ENCODE measurements around the gene ADSS1. TPM values are rescaled to one million over a fixed set of nuclear protein-coding genes. Genes with fewer than 3 reads are reported as not detected.

The ADSS1 gene
- total RNA-seq, 1 donor from 2014 or later, result 89.8 TPM

DNA sequence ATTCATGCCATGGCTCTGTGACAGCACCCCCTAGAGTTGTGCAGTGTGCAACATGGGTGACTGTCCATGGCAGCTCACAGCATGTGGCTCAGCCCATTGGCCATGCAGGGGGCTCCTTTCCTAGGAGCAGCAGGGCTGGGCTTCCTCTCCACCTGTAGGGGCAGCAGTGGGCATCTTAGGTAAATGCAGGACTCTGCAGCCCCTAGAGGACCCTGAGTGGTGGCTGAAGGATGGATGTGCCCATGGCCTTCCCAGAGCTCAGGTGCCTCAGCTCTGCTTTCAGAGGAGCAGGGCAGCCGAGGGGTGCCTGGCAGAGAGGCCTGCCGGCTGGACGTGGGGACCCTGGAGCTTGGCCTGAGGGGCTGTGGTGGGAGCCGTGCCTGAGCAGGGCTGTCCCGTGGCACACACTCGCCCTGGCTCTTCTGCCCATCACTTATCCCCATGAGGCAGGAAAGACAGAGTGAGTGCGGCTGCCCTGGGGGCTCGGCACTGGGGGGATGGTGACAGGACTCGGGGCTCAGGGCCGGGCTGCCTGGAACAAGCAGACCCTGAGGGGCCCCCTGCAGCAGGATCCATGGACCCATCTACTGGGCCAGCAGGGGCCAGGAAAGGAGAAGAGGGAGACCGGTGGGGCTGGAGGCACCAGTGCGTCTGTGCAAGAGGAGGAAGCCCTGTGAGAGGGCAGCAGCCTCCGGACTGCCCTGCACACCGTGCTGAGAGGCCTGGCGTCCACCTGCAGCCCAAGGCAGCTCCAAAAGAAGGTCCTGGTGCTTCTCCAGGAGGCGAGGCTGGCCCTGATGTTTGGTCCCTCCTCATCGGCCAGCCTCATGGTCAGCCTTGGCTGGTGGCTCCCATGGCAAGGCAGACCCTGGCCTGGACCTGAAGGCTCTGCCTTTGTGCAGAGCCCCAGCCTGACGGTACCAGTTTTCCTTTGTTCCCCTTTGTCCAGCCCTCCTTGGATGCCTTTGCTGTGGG, 7.6 kb downstream of the ADSS1 start:
- Histone ChIP-seq H3K4me3 (ENCODE audit: low read length in 3 of 3) (peak overlapping the region in 2 of 3 donors; percentile 34 to 49), H3K27ac (ENCODE audit: low read depth, low read length) (peak overlapping the region; percentile 96), H3K4me1 (ENCODE audit: control insufficient read depth in 3 of 3, insufficient read depth in 3 of 3, low read length in 3 of 3) (peaks cover 91 to 97% (median 95%) of the 10 kb centered on the region in 3 donors)

DNA sequence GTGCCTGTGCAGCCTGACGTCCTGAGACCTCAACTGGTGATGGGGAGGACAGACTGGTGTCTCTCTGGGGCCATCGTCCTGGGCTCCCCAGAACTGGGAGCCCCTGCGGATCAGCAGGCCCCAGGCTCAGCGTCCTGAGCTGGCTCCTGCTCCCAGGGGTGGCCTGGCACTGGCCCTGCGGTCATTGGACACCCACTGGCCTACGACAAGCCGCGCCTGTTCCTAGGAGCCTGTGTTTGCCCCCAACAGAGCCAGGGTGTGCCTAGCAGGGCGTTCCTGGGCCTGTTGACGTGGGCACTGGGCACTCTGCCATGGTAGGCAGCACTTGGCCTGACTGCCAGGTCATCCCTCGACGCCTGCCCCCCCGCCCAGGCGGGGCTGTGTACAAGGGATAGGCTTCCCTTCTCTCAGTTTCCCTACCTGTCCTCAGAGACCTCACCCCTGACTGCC, 8.4 kb downstream of the ADSS1 start:
- Histone ChIP-seq H3K9me3 (ENCODE audit: control insufficient read depth in 3 of 3, low read length in 3 of 3) (no peaks in the 10 kb centered on the region), H3K4me3 (ENCODE audit: low read length in 3 of 3) (peak overlapping the region in 1 of 3 donors; percentile 8), H3K4me1 (ENCODE audit: control insufficient read depth in 3 of 3, insufficient read depth in 3 of 3, low read length in 3 of 3) (peaks cover 91 to 97% (median 95%) of the 10 kb centered on the region in 3 donors), H3K27ac (ENCODE audit: low read depth, low read length) (peak overlapping the region; percentile 96), H3K36me3 (ENCODE audit: control insufficient read depth in 3 of 3, insufficient read depth in 3 of 3, low read length in 3 of 3) (peaks cover 0 to 13% (median 1%) of the 10 kb centered on the region in 3 donors), H3K27me3 (ENCODE audit: control insufficient read depth in 3 of 3, insufficient read depth in 3 of 3, low read length in 3 of 3) (no peaks in the 10 kb centered on the region), H3K9ac (ENCODE audit: low read depth in 1 of 3, low read length in 3 of 3) (peak overlapping the region; percentile 46 to 95 (median 80))

More for the DNA sequence above, 7.6 kb downstream of the ADSS1 start:
- no peaks in the 10 kb centered on the region for H3K27me3 ChIP-seq (ENCODE audit: control insufficient read depth in 3 of 3, insufficient read depth in 3 of 3, low read length in 3 of 3)
- peak overlapping the region; percentile 46 to 95 (median 80) for H3K9ac ChIP-seq (ENCODE audit: low read depth in 1 of 3, low read length in 3 of 3)
- H3K36me3 ChIP-seq (ENCODE audit: control insufficient read depth in 3 of 3, insufficient read depth in 3 of 3, low read length in 3 of 3), result peaks cover 0 to 9% (median 0%) of the 10 kb centered on the region in 3 donors
- no peaks in the 10 kb centered on the region for H3K9me3 ChIP-seq (ENCODE audit: control insufficient read depth in 3 of 3, low read length in 3 of 3)

GRCh38 chr14:104732931-104733681, 9.1 kb downstream of the ADSS1 start:
- peak overlapping the region; percentile 46 to 95 (median 83) for H3K9ac ChIP-seq (ENCODE audit: low read depth in 1 of 3, low read length in 3 of 3)
- peaks cover 89 to 97% (median 95%) of the 10 kb centered on the region in 3 donors for H3K4me1 ChIP-seq (ENCODE audit: control insufficient read depth in 3 of 3, insufficient read depth in 3 of 3, low read length in 3 of 3)
- peak overlapping the region in 1 of 3 donors; percentile 35 for H3K4me3 ChIP-seq (ENCODE audit: low read length in 3 of 3)
- H3K27me3 ChIP-seq (ENCODE audit: control insufficient read depth in 3 of 3, insufficient read depth in 3 of 3, low read length in 3 of 3), result no peaks in the 10 kb centered on the region
- H3K36me3 ChIP-seq (ENCODE audit: control insufficient read depth in 3 of 3, insufficient read depth in 3 of 3, low read length in 3 of 3), result peaks cover under 1 to 15% (median 8%) of the 10 kb centered on the region in 3 donors
- no peaks in the 10 kb centered on the region for H3K9me3 ChIP-seq (ENCODE audit: control insufficient read depth in 3 of 3, low read length in 3 of 3)
- H3K27ac ChIP-seq (ENCODE audit: low read depth, low read length), result peak overlapping the region; percentile 96

- Histone ChIP-seq H3K27me3 (ENCODE audit: control insufficient read depth in 3 of 3, insufficient read depth in 3 of 3, low read length in 3 of 3) (no peaks in the 10 kb centered on the region), H3K9ac (ENCODE audit: low read depth in 1 of 3, low read length in 3 of 3) (peak overlapping the region; percentile 46 to 95 (median 83)), H3K27ac (ENCODE audit: low read depth, low read length) (peak overlapping the region; percentile 96), H3K4me3 (ENCODE audit: low read length in 3 of 3) (peak overlapping the region in 2 of 3 donors; percentile 6 to 9), H3K9me3 (ENCODE audit: control insufficient read depth in 3 of 3, low read length in 3 of 3) (no peaks in the 10 kb centered on the region), H3K4me1 (ENCODE audit: control insufficient read depth in 3 of 3, insufficient read depth in 3 of 3, low read length in 3 of 3) (peaks cover 79 to 97% (median 86%) of the 10 kb centered on the region in 3 donors), H3K36me3 (ENCODE audit: control insufficient read depth in 3 of 3, insufficient read depth in 3 of 3, low read length in 3 of 3) (peaks cover 10 to 20% (median 19%) of the 10 kb centered on the region in 3 donors)
Observed at GRCh38 chr14:104734051-104734587, 10.1 kb downstream of the ADSS1 start.

GRCh38 chr14:104734601-104734990, 10.6 kb downstream of the ADSS1 start:
- peak overlapping the region; percentile 96 for H3K27ac ChIP-seq (ENCODE audit: low read depth, low read length)
- no peaks in the 10 kb centered on the region for H3K27me3 ChIP-seq (ENCODE audit: control insufficient read depth in 3 of 3, insufficient read depth in 3 of 3, low read length in 3 of 3)
- H3K9ac ChIP-seq (ENCODE audit: low read depth in 1 of 3, low read length in 3 of 3), result peak overlapping the region; percentile 46 to 95 (median 83)
- peaks cover 77 to 94% (median 84%) of the 10 kb centered on the region in 3 donors for H3K4me1 ChIP-seq (ENCODE audit: control insufficient read depth in 3 of 3, insufficient read depth in 3 of 3, low read length in 3 of 3)
- H3K4me3 ChIP-seq (ENCODE audit: low read length in 3 of 3), result peak overlapping the region in 1 of 3 donors; percentile 52
- peaks cover 14 to 25% (median 23%) of the 10 kb centered on the region in 3 donors for H3K36me3 ChIP-seq (ENCODE audit: control insufficient read depth in 3 of 3, insufficient read depth in 3 of 3, low read length in 3 of 3)
- no peaks in the 10 kb centered on the region for H3K9me3 ChIP-seq (ENCODE audit: control insufficient read depth in 3 of 3, low read length in 3 of 3)

DNA sequence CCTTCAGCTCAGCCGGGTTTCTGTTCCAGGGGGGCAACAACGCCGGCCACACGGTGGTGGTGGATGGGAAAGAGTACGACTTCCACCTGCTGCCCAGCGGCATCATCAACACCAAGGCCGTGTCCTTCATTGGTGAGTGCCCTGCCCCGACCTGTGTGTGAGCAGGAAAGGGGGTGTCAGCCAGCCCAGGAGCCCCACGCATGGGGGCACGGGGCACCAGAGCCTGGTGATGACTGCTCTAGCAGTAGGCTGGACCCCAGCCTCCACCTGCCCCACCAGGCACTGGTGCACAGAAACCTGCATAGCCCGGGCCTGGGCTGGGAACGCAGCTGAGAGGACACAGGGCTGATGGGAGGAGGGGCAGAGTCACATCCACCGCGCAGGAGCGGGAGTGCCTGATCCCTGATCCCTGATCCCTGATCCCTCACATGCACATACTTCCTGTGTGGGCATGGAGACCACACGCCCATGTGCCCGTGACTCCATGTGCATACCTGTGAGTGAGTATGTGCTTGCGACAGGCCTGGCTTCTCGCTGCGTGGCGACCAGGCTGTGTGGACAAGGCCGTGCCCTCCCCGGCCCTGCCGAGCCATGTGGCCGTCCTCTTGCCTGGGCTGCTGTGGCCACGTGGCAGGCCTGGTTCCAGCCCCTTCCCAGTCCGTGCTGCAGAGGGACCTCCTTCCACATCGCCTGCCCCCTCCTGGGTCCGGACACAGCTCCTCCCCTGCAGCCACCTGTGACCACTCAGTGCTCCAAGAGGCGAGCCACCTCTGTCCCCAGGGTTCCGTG, 11.2 kb downstream of the ADSS1 start:
- Histone ChIP-seq H3K9me3 (ENCODE audit: control insufficient read depth in 3 of 3, low read length in 3 of 3) (no peaks in the 10 kb centered on the region), H3K27me3 (ENCODE audit: control insufficient read depth in 3 of 3, insufficient read depth in 3 of 3, low read length in 3 of 3) (no peaks in the 10 kb centered on the region), H3K4me1 (ENCODE audit: control insufficient read depth in 3 of 3, insufficient read depth in 3 of 3, low read length in 3 of 3) (peaks cover 75 to 91% (median 80%) of the 10 kb centered on the region in 3 donors), H3K36me3 (ENCODE audit: control insufficient read depth in 3 of 3, insufficient read depth in 3 of 3, low read length in 3 of 3) (peaks cover 20 to 30% (median 29%) of the 10 kb centered on the region in 3 donors), H3K4me3 (ENCODE audit: low read length in 3 of 3) (peak overlapping the region; percentile 13 to 52 (median 43)), H3K9ac (ENCODE audit: low read depth in 1 of 3, low read length in 3 of 3) (peak overlapping the region; percentile 62 to 95 (median 83)), H3K27ac (ENCODE audit: low read depth, low read length) (peak overlapping the region; percentile 96)

DNA sequence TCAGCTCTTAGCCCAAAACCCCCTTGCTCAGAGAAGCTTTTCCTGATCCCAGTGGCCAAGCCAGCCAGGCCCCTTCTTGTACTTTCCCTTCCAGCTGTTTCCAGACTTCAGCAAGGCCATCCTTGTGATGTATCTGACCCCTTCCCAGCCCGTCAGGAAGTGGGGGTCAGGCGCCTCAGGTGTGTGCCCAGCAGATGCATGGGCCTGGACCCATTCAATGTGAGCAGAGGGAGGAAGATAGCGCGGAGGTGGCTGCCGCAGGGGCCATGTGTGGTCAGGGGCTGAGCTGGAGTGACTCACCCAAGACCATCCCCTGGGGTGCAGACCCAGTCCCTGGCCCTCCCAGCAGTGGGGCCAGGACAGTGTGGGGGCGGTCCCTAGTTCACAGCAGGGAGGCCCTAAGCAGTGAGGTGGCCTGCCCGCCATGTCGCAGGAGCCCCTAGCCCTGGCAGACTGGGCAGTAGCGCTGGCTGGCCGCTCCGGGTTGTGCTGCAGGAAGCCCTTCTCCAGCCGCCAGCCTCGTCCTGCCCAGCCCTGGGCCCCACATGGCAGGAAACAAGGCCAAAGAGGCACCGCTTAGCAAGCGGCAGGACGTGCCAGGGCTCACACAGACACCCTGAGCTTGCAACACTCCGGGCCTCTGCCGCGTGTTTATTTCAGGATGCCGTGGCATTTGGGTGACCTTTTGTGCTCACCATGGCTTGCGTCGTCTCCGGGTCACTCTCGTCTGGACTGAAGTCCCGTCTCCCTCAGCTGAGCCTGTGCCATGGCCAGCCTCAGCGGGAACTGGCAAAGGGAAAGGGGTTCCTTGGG, 12.0 kb downstream of the ADSS1 start:
- H3K9me3 ChIP-seq (ENCODE audit: control insufficient read depth in 3 of 3, low read length in 3 of 3), result no peaks in the 10 kb centered on the region
- H3K4me3 ChIP-seq (ENCODE audit: low read length in 3 of 3), result peak overlapping the region; percentile 13 to 56 (median 43)
- no peaks in the 10 kb centered on the region for H3K27me3 ChIP-seq (ENCODE audit: control insufficient read depth in 3 of 3, insufficient read depth in 3 of 3, low read length in 3 of 3)
- H3K36me3 ChIP-seq (ENCODE audit: control insufficient read depth in 3 of 3, insufficient read depth in 3 of 3, low read length in 3 of 3), result peaks cover 29 to 39% (median 38%) of the 10 kb centered on the region in 3 donors
- peak overlapping the region; percentile 62 to 95 (median 83) for H3K9ac ChIP-seq (ENCODE audit: low read depth in 1 of 3, low read length in 3 of 3)
- peaks cover 74 to 90% (median 75%) of the 10 kb centered on the region in 3 donors for H3K4me1 ChIP-seq (ENCODE audit: control insufficient read depth in 3 of 3, insufficient read depth in 3 of 3, low read length in 3 of 3)
- peak overlapping the region; percentile 96 for H3K27ac ChIP-seq (ENCODE audit: low read depth, low read length)

GRCh38 chr14:104738375-104739019, 14.5 kb downstream of the ADSS1 start:
- Histone ChIP-seq H3K4me3 (ENCODE audit: low read length in 3 of 3) (no peak overlapping the region), H3K9ac (ENCODE audit: low read depth in 1 of 3, low read length in 3 of 3) (peak overlapping the region in 2 of 3 donors; percentile 20 to 71), H3K27ac (ENCODE audit: low read depth, low read length) (peak overlapping the region; percentile 96), H3K36me3 (ENCODE audit: control insufficient read depth in 3 of 3, insufficient read depth in 3 of 3, low read length in 3 of 3) (peaks cover 52 to 64% (median 60%) of the 10 kb centered on the region in 3 donors), H3K27me3 (ENCODE audit: control insufficient read depth in 3 of 3, insufficient read depth in 3 of 3, low read length in 3 of 3) (no peaks in the 10 kb centered on the region), H3K9me3 (ENCODE audit: control insufficient read depth in 3 of 3, low read length in 3 of 3) (no peaks in the 10 kb centered on the region), H3K4me1 (ENCODE audit: control insufficient read depth in 3 of 3, insufficient read depth in 3 of 3, low read length in 3 of 3) (peaks cover 49 to 88% (median 51%) of the 10 kb centered on the region in 3 donors)
